ENCODE data around the gene SLC22A16. TPM values are rescaled to one million over a fixed set of nuclear protein-coding genes. Genes with fewer than 3 reads are reported as not detected.
A peak's percentile ranks its signal among the peaks of the same experiment; 100 is the strongest.

SLC22A16 gene
- total RNA-seq, 1 donor from 2014 or later = not detected

DNA sequence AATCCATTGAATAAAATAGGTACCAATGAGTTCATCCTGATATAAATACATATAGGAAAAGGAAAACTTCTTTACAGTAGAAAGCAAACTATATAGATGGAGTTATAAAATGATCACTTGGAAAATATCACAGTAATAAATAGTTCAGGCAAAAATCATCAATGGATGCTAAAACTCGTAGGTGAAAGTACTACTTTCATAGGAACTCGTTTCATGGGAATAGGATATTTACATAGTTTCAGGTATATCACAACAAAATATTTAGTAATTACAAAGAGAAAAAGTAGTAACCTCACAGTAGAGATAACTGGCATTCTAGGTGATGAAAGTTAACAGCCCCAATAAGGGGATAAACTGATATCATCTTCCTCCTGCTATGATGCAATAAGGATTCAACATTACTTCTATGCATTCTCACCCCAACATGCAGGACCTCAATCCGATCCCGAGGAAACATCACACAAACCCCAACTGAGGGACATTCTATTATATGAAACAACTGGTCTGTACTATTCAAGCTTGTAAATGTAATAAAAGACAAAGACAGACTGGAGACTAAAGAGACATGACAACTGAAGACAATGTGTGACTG is 74.7 kb downstream of the SLC22A16 start:
- TF ChIP-seq, protein P1, sequence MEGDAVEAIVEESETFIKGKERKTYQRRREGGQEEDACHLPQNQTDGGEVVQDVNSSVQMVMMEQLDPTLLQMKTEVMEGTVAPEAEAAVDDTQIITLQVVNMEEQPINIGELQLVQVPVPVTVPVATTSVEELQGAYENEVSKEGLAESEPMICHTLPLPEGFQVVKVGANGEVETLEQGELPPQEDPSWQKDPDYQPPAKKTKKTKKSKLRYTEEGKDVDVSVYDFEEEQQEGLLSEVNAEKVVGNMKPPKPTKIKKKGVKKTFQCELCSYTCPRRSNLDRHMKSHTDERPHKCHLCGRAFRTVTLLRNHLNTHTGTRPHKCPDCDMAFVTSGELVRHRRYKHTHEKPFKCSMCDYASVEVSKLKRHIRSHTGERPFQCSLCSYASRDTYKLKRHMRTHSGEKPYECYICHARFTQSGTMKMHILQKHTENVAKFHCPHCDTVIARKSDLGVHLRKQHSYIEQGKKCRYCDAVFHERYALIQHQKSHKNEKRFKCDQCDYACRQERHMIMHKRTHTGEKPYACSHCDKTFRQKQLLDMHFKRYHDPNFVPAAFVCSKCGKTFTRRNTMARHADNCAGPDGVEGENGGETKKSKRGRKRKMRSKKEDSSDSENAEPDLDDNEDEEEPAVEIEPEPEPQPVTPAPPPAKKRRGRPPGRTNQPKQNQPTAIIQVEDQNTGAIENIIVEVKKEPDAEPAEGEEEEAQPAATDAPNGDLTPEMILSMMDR (IDR thresholded peaks at IDR 0.05) = no peak
- TF ChIP-seq POLR2A (IDR thresholded peaks at IDR 0.05) (no peak), POLR2AphosphoS5 (IDR thresholded peaks at IDR 0.05; ENCODE audit: insufficient read depth in 1 of 2, low read depth in 1 of 2) (no peak)
- Histone ChIP-seq H3K4me3 (no peak overlapping the region), H3K36me3 (no peaks in the 10 kb centered on the region), H3K27me3 (no peaks in the 10 kb centered on the region), H3K27ac (no peak overlapping the region), H3K9me3 (no peaks in the 10 kb centered on the region), H3K4me1 (no peaks in the 10 kb centered on the region)
- DNase-seq (ENCODE audit: extremely low spot score in 2 of 2) = no peak
- intact Hi-C loops (cut with DNase I) = no loop called here

DNA sequence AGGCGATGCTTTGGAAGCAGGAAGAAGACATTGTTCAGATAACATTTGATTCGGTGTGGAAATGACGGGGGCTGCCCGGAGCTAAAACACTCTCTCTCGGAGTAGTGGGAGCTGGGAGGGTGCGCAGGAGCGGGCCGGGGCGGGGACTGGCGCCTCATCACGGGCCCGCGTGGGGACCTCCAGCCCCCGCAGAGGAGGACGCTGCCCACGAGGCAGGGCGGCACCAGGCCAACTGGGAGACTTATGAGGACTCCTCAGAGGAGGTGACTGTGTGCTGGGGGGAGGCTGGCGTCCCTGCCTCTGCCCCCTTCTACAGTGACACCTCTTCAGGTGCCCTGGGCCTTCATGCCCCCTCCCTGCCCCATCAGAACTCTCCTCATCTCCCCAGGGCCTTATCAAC is 76.2 kb downstream of the SLC22A16 start:
- DNase-seq (ENCODE audit: extremely low spot score in 2 of 2) = no peak
- Histone ChIP-seq H3K9me3 (no peaks in the 10 kb centered on the region), H3K27me3 (no peaks in the 10 kb centered on the region), H3K27ac (peak overlapping the region; percentile 18), H3K4me1 (no peaks in the 10 kb centered on the region), H3K4me3 (peak overlapping the region; percentile 35 to 46), H3K36me3 (no peaks in the 10 kb centered on the region)
- TF ChIP-seq, protein P1 (IDR thresholded peaks at IDR 0.05) = no peak
- TF ChIP-seq POLR2A (IDR thresholded peaks at IDR 0.05) (no peak), POLR2AphosphoS5 (IDR thresholded peaks at IDR 0.05; ENCODE audit: insufficient read depth in 1 of 2, low read depth in 1 of 2) (no peak)
- intact Hi-C loops (cut with DNase I) = no loop called here

DNA sequence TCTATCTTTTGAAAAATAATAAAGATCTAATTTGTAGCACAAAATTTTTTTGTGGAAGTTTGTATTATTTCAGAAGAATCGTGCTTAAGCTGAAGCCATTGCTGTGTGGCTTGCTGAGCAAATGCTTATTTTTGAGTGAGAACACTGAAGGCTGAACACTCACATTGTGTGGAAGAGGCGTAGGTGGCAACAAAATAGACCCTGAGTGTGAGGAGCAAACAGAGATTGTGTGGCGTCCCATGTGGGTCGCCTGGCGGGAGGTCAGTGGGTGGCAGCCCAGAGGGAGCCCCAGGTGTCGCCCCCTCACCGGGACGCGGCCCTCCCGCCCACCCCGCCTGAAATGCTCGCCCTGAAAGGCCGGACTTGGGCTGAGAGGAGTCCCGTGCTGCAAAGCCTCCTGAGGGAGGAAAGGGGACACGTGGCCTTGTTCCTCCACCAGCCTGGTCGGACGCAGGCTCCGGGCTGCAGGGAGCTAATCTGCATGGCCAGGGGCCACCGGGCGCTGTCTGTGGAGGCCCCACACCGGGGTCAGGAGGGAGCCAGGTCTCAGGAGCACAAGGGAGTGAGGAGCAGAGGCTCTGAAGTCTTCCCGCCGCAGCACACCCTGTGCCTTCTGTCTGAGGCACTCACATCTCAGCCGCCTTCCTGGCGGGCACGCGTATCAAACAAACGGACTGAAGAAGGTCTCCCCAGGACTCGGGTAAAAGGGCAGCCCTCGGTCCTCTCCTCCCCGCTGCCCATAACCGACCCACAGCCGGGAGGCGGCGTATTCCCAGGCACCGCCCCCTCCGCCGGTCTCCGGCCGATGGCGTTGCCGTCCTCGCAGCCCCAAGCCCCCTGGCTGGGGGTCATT is 77.0 kb downstream of the SLC22A16 start:
- peak overlapping the region; percentile 18 for H3K27ac ChIP-seq
- H3K36me3 ChIP-seq = no peaks in the 10 kb centered on the region
- no peak for DNase-seq (ENCODE audit: extremely low spot score in 2 of 2)
- intact Hi-C loops (cut with DNase I) = loop anchor here (10.0 kb wide), 2 partner anchors 225 to 355 kb away; partner anchors contain the start of gene WASF1
- H3K4me1 ChIP-seq = no peaks in the 10 kb centered on the region
- no peaks in the 10 kb centered on the region for H3K9me3 ChIP-seq
- TF ChIP-seq, protein P1 (IDR thresholded peaks at IDR 0.05) = no peak
- TF ChIP-seq POLR2A (IDR thresholded peaks at IDR 0.05) (no peak), POLR2AphosphoS5 (IDR thresholded peaks at IDR 0.05; ENCODE audit: insufficient read depth in 1 of 2, low read depth in 1 of 2) (no peak)
- H3K4me3 ChIP-seq = peak overlapping the region; percentile 35 to 46
- no peaks in the 10 kb centered on the region for H3K27me3 ChIP-seq

DNA sequence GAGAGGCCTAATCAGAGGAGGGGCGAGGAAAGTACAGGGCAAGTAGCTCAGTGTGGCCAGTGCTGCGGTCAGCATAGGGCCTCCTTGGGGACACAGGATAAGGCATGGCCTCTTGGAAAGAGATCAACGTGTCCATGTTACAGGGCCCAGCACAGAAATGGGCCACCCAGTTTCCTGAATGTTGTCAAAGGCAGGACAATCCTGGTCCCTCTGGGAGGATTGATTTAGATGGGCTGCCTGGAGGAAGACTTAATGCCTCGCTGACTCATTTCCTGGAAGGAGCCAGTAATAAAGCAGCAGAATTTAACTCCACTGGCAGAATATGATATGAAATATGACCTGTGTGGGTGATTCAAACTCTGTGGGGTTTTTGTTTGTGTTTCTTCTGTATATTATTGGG is 77.6 kb downstream of the SLC22A16 start:
- no peaks in the 10 kb centered on the region for H3K27me3 ChIP-seq
- H3K4me1 ChIP-seq = no peaks in the 10 kb centered on the region
- H3K4me3 ChIP-seq = no peak overlapping the region
- no peak for DNase-seq (ENCODE audit: extremely low spot score in 2 of 2)
- intact Hi-C loops (cut with DNase I) = loop anchor here (10.0 kb wide), 2 partner anchors 224 to 354 kb away; partner anchors contain the start of gene WASF1
- H3K27ac ChIP-seq = no peak overlapping the region
- no peaks in the 10 kb centered on the region for H3K9me3 ChIP-seq
- no peaks in the 10 kb centered on the region for H3K36me3 ChIP-seq
- TF ChIP-seq POLR2AphosphoS5 (IDR thresholded peaks at IDR 0.05; ENCODE audit: insufficient read depth in 1 of 2, low read depth in 1 of 2) (no peak), POLR2A (IDR thresholded peaks at IDR 0.05) (no peak)
- TF ChIP-seq, protein P1 (IDR thresholded peaks at IDR 0.05) = no peak
